GM15510 (cell line): ENCODE measurements around the gene MARS1.
A peak's percentile ranks its signal among the peaks of the same experiment; 100 is the strongest.

ENCODE experiments used
- POLR2A ChIP-seq: IDR thresholded peaks from 3 replicates; pipeline ENCODE4 v1.6.1; 2011; ENCODE audit warnings: borderline replicate concordance; ENCODE audit not compliant: insufficient read length; ENCODE audit errors: extremely low read depth

Gene MARS1

GRCh38 chr12:57476993-57477709, 10.7 kb upstream of the MARS1 start:
- TF ChIP-seq POLR2A = no peak

- peak; percentile 48 for TF ChIP-seq POLR2A
Measured at GRCh38 chr12:57477710-57478681, 9.9 kb upstream of the MARS1 start.

- TF ChIP-seq POLR2A = no peak
Measured at GRCh38 chr12:57479043-57479375, 8.9 kb upstream of the MARS1 start.

GRCh38 chr12:57479376-57480115, 8.3 kb upstream of the MARS1 start, which contains the start of gene ARHGAP9:
Gene ARHGAP9, minus strand, starts transcription at chr12:57479866. Its CDS starts 460 bp downstream, at chr12:57479406.
- TF ChIP-seq POLR2A = peak; percentile 38

- TF ChIP-seq POLR2A = no peak
Measured at GRCh38 chr12:57481671-57482070, 6.2 kb upstream of the MARS1 start.

- TF ChIP-seq POLR2A = no peak
Measured at GRCh38 chr12:57483466-57483865, 4.4 kb upstream of the MARS1 start.

GRCh38 chr12:57485695-57486094, 2.2 kb upstream of the MARS1 start:
- TF ChIP-seq POLR2A = no peak

- no peak for TF ChIP-seq POLR2A
Measured at GRCh38 chr12:57487055-57487596, 742 bp upstream of the MARS1 start.

- no peak for TF ChIP-seq POLR2A
Measured at GRCh38 chr12:57488402-57489156, 711 bp downstream of the MARS1 start.

GRCh38 chr12:57489157-57489641, 1.3 kb downstream of the MARS1 start:
- no peak for TF ChIP-seq POLR2A

- TF ChIP-seq POLR2A = no peak
Measured at GRCh38 chr12:57490126-57490525, 2.3 kb downstream of the MARS1 start.

GRCh38 chr12:57491393-57492280, 3.8 kb downstream of the MARS1 start:
- TF ChIP-seq POLR2A = no peak

- no peak for TF ChIP-seq POLR2A
Measured at GRCh38 chr12:57496822-57497221, 9.0 kb downstream of the MARS1 start.

GRCh38 chr12:57497223-57498131, 9.6 kb downstream of the MARS1 start:
- TF ChIP-seq POLR2A = no peak
